Activated B cell treated with CpG ODN at 0.5 μM for 24 hours (primary cell): Measurements from ENCODE around the gene DESI1. TPM values are rescaled to one million over a fixed set of nuclear protein-coding genes. Genes with fewer than 3 reads are reported as not detected.

Source experiments
- ATAC-seq: fragments of 200-7000 bp; cut with Tn5 transposase; one replicate; pipeline ENCODE4 v1.10.0; 2021; ENCODE audit warnings: low read depth, mild to moderate bottlenecking, moderate library complexity
- CTCF ChIA-PET: fragments of 350-600 bp; sonication (Branson Sonifier 250); formaldehyde crosslinking; loops from one replicate; lab custom pipeline; 2021; ENCODE audit warnings: antibody characterized with exemption; lab: Charles Lee
- POLR2A ChIA-PET: fragments of 350-600 bp; sonication (Branson Sonifier 250); formaldehyde crosslinking; loops from one replicate; lab custom pipeline; 2021; ENCODE audit warnings: antibody characterized with exemption; lab: Charles Lee
- DNase-seq: peaks from one replicate; pipeline ENCODE4 v3.0.0; 2022
- H3K27ac Mint-ChIP-seq: one replicate; pipeline ENCODE4 v1.8.0; 2020; ENCODE audit warnings: mixed read lengths
- H3K27me3 Mint-ChIP-seq: one replicate; pipeline ENCODE4 v1.8.0; 2021; ENCODE audit warnings: mixed read lengths
- H3K36me3 Mint-ChIP-seq: one replicate; pipeline ENCODE4 v1.8.0; 2021; ENCODE audit warnings: low read depth, mixed read lengths
- H3K4me1 Mint-ChIP-seq: one replicate; pipeline ENCODE4 v1.8.0; 2021; ENCODE audit warnings: mixed read lengths
- H3K4me3 Mint-ChIP-seq: one replicate; pipeline ENCODE4 v1.8.0; 2020; ENCODE audit warnings: mild to moderate bottlenecking, mixed read lengths
- H3K9me3 Mint-ChIP-seq: one replicate; pipeline ENCODE4 v1.8.0; 2020; ENCODE audit warnings: mixed read lengths
- CTCF ChIP-seq: fragments of 200-600 bp; IDR thresholded peaks from one replicate; pipeline ENCODE4 v1.8.0; 2022; ENCODE audit warnings: antibody characterized with exemption, mild to moderate bottlenecking
- intact Hi-C: fragments of 100-400 bp; cut with micrococcal nuclease; formaldehyde crosslinking; loops from one replicate; pipeline ENCODE4 v1.15.1; 2024
- total RNA-seq: library from RNA; stranded (reverse); gene quantifications from 2 replicates; pipeline ENCODE4 v1.2.3, GENCODE V29; 2022

The DESI1 gene
- total RNA-seq, 1 donor from 2014 or later, result 49.5 TPM

- CTCF ChIA-PET, result no interaction called here
Measured at GRCh38 chr22:41661713-41662112, 40.9 kb upstream of the DESI1 start.

DNA sequence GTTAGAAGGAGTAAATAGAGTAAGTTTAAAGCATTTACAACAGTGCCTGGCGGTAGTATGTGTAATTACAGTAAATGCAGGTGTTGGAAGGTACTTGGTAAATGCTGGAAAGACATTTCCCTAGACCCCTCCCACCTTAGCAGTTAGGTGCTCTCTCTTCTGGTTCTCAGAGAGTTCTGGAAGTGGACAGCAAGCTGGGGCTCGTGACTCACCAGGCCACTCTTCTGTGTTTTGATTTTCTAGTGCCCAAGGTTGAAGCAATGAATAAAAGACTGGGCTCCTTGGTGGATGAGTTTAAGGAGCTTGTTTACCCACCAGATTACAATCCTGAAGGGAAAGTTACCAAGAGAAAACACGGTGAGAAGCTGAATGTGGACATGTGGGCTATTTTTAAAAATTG is 40.2 kb upstream of the DESI1 start:
- no peaks in the 10 kb centered on the region for H3K27me3 Mint-ChIP-seq
- CTCF ChIA-PET, result no interaction called here

More at GRCh38 chr22:41661713-41662112, 40.9 kb upstream of the DESI1 start:
- no peak for DNase-seq
- peaks cover 3% of the 10 kb centered on the region for H3K4me1 Mint-ChIP-seq
- no peak for TF ChIP-seq CTCF
- POLR2A ChIA-PET, result interaction anchor here (0.6 to 1.2 kb wide), 2 partner anchors 95 to 295 kb away, joined by 3 to 5 read pairs; no protein-coding TSS in a partner anchor
- intact Hi-C loops, result no loop called here
- H3K27ac Mint-ChIP-seq, result no peak overlapping the region
- H3K9me3 Mint-ChIP-seq, result no peaks in the 10 kb centered on the region
- no peaks in the 10 kb centered on the region for H3K27me3 Mint-ChIP-seq
- no peak for ATAC-seq
- peaks cover 78% of the 10 kb centered on the region for H3K36me3 Mint-ChIP-seq
- no peak overlapping the region for H3K4me3 Mint-ChIP-seq

GRCh38 chr22:41660416-41660815 is 39.6 kb upstream of the DESI1 start:
- Mint-ChIP-seq H3K27ac (no peak overlapping the region), H3K4me1 (no peaks in the 10 kb centered on the region), H3K9me3 (no peaks in the 10 kb centered on the region), H3K4me3 (no peak overlapping the region), H3K27me3 (no peaks in the 10 kb centered on the region), H3K36me3 (peaks cover 85% of the 10 kb centered on the region)
- POLR2A ChIA-PET, result interaction anchor here (0.6 to 0.7 kb wide), 2 partner anchors 358 to 1309 kb away, joined by 3 to 6 read pairs; no protein-coding TSS in a partner anchor
- CTCF ChIA-PET, result no interaction called here
- no peak for ATAC-seq
- no peak for TF ChIP-seq CTCF
- intact Hi-C loops, result no loop called here
- no peak for DNase-seq

More for the DNA sequence above, 40.2 kb upstream of the DESI1 start:
- DNase-seq (no peak), ATAC-seq (no peak)
- H3K36me3 Mint-ChIP-seq, result peaks cover 81% of the 10 kb centered on the region
- POLR2A ChIA-PET, result interaction anchor here (0.7 to 1.2 kb wide), 2 partner anchors 295 to 1308 kb away, joined by 3 to 5 read pairs; no protein-coding TSS in a partner anchor
- H3K9me3 Mint-ChIP-seq, result no peaks in the 10 kb centered on the region
- no peak for TF ChIP-seq CTCF
- H3K4me1 Mint-ChIP-seq, result no peaks in the 10 kb centered on the region
- H3K4me3 Mint-ChIP-seq, result no peak overlapping the region
- H3K27ac Mint-ChIP-seq, result no peak overlapping the region
- intact Hi-C loops, result no loop called here

DNA sequence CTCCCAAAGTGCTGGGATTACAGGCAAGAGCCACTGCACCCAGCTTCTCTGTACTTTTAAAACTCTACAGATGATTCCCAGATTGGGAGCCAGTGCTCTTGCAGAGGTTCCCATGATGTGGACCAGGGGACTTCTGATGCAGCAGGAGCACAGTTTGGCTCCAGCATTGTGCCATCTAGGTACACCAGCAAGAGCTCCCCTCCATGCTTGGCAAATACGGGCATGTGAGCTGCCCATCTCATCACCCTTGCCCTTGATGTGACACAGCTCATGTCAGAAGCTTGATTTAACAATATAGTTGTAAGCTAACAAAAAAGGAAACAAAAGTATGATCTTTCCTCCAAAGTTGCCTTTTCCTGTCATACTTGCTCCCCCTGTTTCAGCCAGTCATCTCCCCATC is 39.1 kb upstream of the DESI1 start:
- Mint-ChIP-seq H3K27ac (no peak overlapping the region), H3K27me3 (no peaks in the 10 kb centered on the region), H3K4me1 (no peaks in the 10 kb centered on the region), H3K36me3 (peaks cover 85% of the 10 kb centered on the region), H3K4me3 (no peak overlapping the region), H3K9me3 (no peaks in the 10 kb centered on the region)
- ATAC-seq, result no peak
- no peak for DNase-seq
- POLR2A ChIA-PET, result interaction anchor here (0.6 kb wide), 1 partner anchor 359 kb away, joined by 6 read pairs; no protein-coding TSS in a partner anchor
- intact Hi-C loops, result no loop called here
- CTCF ChIA-PET, result no interaction called here
- TF ChIP-seq CTCF, result no peak

GRCh38 chr22:41658869-41659268 is 38.0 kb upstream of the DESI1 start:
- ChIA-PET POLR2A (no interaction called here), CTCF (no interaction called here)
- intact Hi-C loops, result no loop called here
- Mint-ChIP-seq H3K9me3 (no peaks in the 10 kb centered on the region), H3K27me3 (no peaks in the 10 kb centered on the region), H3K27ac (no peak overlapping the region), H3K4me3 (no peak overlapping the region), H3K4me1 (no peaks in the 10 kb centered on the region), H3K36me3 (peaks cover 85% of the 10 kb centered on the region)
- no peak for ATAC-seq
- no peak for DNase-seq
- no peak for TF ChIP-seq CTCF
